ENCODE results near the gene ZRANB1. TPM values are rescaled to one million over a fixed set of nuclear protein-coding genes. Genes with fewer than 3 reads are reported as not detected.

Gene ZRANB1
- total RNA-seq, 4 donors from 2014 or later: 14.9 to 55.3 (median 28.3) TPM

GRCh38 chr10:125035588-125036295 lies 93.8 kb downstream of the ZRANB1 start:
- intact Hi-C loops (cut with DNase I; ENCODE audit: low total_unique reads): no loop called here
- Histone ChIP-seq H3K36me3 (no peaks in the 10 kb centered on the region), H3K27ac (peak overlapping the region in 1 of 2 donors; percentile 28), H3K9me3 (no peaks in the 10 kb centered on the region), H3K4me1 (no peaks in the 10 kb centered on the region), H3K4me3 (no peak overlapping the region), H3K27me3 (no peaks in the 10 kb centered on the region)
- no peak for DNase-seq
- TF ChIP-seq CTCF (IDR thresholded peaks at IDR 0.05): no peak
- TF ChIP-seq POLR2A (IDR thresholded peaks at IDR 0.05): no peak

- Histone ChIP-seq H3K27me3 (no peaks in the 10 kb centered on the region), H3K9me3 (no peaks in the 10 kb centered on the region), H3K27ac (no peak overlapping the region), H3K36me3 (no peaks in the 10 kb centered on the region), H3K4me3 (no peak overlapping the region), H3K4me1 (peaks cover 3 to 5% of the 10 kb centered on the region in 2 donors)
- no peak for TF ChIP-seq CTCF (IDR thresholded peaks at IDR 0.05)
- TF ChIP-seq POLR2A (IDR thresholded peaks at IDR 0.05): no peak
- no peak for DNase-seq
- intact Hi-C loops (cut with DNase I; ENCODE audit: low total_unique reads): no loop called here
These were observed 95.4 kb downstream of the ZRANB1 start for GRCh38 chr10:125037145-125037877.

Small RNA genes lying within 50 kb of the gene (microRNA-seq; reads per million reads assigned to microRNA genes)
- gene MIR4296 (ENCODE audit: borderline microRNAs expressed, borderline replicate concordance): not detected

Small RNA genes lying within 50 kb of the gene (small RNA-seq; reads per million reads assigned to genes)
- gene MIR4296: not detected

Other genes starting within 250 kb of the ZRANB1 start
- 10 to 100 TPM; 10.9 to 94.3 (median 67.8) TPM for gene FAM53B, start 197.7 kb upstream of the ZRANB1 start, total RNA-seq
- gene EEF1AKMT2, start 150.2 kb upstream of the ZRANB1 start, total RNA-seq: 10 to 100 TPM; 17.9 to 60.6 (median 40.7) TPM
- 10 to 100 TPM in 3 of 4 donors, 1 to 10 TPM in 1; 3.8 to 36.6 (median 19.9) TPM for gene ABRAXAS2, start 140.3 kb upstream of the ZRANB1 start, total RNA-seq
- 100 to 1,000 TPM in 1 of 4 donors, 10 to 100 TPM in 3; 65.9 to 129 (median 71.2) TPM for gene CTBP2, start 218.4 kb downstream of the ZRANB1 start, total RNA-seq

All from uterus (tissue), 4 donors.